ENCODE data around the gene ID3.
"Not testable (repeated sequence)": the region's sequence is repeated elsewhere in the genome, so short reads cannot be mapped to it uniquely, and the experiment has no call there.

ID3 gene

DNA sequence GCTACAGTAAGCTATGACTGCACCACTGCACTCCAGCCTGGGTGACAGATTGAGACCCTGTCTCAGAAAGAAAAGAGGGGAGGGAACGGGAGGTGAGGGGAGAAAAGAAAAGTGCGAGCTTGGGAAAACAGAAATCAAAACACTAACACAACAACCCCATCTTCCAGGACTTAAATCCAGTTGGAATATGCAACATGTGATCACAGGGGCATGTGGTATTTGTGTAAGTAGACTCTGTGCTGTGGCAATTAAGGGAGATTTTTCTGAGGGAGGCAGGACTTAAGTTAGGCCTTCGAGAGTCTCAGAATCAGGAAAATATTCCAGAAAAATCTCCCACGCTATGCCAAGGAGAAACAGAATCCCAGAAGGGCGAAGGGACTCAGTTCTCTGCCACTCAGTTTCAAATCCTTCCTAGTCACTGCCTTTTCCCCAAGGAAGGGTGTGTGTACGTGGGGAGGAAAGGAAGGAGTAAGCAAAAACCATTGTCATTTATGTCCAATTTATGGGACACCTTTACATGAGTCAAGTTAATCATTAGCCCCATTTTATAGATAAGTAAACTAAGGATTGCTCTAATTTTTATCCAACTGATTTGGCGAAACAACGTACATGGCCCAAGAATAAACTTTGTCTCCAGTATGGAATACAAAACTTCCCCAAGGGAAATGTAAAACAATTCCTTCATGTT lies 12.3 kb downstream of the ID3 start:
- no peak for DNase-seq

DNA sequence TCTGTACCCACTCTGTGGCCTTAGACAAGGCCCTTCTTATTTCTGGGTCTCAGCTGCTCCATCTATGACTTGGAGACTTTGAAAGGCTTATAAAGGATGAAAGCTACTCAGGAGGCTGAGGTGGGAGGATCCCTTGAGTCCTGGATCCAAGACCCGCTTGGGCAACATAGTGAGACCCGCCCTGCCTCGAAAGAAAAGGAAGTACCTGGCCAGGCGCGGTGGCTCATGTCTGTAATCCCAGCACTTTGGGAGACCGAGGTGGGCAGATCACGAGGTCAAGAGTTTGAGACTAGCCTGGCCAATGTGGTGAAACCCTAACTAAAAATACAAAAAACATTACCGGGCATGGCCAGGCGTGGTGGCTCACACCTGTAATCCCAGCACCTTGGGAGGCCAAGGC lies 13.4 kb downstream of the ID3 start:
- no peak for DNase-seq

DNA sequence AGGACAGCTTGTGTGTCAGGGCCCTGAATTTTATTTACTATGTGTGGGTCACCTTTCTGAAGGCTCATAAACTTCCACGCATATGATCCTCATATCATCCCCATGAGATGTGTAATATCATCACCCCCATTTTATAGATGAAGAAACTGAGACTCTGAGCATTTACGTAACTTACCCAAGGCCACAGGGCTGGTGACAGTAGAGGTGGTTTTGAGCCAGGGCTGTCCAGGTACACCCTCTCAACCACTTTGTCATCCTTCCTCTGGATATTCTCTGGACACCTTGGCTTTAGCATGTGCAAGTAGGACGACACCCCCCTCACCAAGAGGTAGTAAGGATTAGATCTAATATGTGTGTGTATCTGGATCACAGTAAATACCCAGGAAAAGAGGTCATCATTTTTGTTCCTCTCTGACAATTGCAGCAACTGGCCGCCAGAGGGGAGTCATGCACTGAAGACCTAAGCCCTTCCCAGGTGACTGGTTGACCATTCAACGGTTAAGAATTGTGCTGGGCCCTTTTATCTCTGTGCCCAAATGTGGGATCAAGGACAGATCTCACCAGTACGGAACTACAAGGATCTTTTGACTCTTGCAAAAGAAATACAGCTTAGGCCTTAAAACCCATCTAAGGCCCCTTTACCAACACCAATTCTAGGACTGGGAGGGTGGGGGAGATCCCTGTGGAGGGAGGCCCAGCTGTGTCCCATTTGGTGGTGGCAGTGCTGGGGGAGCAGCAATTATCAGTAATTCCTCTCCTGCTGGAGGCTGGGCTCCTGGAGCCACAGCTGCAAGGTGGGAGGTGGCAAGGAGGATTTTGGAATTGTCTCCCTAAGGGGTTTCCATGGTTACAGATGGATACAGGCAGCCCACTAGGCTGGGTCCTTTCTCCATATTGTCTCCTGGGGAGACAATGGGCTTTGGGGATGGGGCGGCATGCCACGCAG lies 14.6 kb downstream of the ID3 start:
- DNase-seq: no peak

DNA sequence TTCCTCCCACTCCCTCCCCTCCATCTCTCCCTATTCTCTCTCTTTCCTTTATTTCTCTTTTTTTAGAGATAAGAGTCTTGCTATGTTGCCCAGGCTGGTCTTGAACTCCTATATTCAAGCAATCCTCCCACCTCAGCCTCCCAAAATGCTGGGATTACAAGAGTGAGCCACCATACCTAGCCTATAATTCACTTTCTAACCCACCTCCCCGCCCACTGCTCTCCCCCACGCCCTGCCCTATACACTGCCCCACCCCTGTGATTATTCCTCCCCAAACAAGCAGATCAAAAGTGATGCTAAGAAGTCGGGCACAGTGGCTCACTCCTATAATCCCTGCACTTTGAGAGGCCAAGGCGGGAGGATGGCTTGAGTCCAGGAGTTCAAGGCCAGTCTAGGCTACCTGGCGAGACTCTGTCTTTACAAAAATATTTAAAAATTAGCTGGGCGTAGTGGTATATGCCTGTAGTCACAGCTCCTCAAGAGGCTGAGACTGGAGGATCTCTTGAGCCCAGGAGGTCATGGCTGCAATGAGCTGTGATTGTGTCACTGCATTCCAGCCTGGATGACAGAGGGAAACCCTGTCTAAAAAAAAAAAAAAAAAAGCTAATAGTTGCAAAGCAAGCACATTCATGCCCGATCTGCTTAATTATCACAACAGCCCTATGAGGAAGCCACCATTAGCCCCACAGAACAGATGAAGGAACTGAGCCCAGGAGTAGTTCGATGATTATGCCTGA lies 15.4 kb downstream of the ID3 start:
- DNase-seq: no peak

DNA sequence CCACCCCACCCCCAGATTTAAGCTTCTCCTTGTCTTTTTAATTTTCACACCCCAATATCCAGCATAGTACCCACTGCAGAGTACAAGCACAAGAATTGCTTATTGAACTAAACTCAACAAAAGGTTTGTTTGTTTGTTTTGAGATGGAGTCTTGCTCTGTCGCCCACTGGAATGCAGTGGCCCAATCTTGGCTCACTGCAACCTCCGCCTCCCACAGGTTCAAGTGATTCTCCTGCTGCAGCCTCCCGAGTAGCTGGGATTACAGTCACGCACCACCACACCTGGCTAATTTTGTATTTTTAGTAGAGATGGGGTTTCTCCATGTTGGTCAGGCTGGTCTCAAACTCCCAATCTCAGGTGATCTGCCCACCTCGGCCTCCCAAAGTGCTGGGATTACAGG lies 16.4 kb downstream of the ID3 start:
- not testable (repeated sequence) for DNase-seq

DNA sequence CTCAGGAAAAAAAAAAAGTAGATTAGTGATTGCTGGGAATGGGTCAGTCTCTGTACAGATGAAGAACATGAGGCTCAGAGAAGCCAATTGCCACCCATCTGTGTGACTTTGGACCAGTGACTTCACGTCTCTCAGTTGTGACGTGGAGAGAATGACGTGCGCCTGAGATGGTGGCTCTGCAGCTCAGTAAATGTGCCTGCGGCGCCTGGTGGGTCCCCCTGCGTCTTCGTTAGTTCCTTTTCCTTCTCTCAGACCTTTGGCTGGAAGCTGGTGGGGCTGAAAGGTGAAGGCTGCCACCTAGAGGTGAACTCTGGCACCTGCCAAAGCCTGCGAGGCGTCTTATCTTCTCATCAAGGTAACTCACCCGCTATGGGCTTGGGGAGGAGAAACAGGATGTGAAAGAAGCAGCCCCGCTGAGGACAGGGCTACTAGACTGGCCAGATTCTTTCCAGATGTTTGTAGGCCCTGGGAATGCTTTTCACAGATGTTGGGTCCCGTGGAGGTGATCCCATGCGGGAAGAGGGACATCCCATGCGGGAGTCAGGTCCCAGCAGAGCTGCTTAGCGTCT lies 19.5 kb downstream of the ID3 start:
- peak; percentile 84 for DNase-seq

DNA sequence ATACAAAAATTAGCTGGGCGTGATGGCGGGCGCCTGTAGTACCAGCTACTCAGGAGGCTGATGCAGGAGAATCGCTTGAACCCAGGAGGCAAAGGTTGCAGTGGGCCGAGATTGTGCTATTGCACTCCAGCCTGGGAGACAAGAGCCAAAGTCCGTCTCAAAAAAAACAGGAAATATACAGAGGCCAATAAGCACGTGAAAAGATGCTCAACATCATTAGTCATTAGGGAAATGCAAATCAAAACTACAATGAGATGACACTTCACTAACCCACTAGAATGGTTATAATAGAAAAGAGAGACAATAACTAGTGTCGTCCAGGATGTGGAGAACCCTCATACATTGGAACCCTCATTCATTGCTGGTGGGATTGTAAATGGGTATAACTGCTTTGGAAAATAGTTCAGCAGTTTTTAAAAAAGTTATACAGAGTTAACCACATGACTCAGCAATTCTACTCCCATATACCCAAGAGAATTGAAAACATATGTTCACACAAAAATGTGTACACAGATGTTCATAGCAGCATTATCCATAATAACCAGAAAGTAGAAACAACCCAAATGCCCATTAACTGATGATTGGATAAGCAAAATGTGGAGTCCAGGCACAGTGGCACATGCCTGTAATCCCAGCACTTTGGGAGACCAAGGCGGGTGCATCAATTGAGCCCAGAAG lies 21.9 kb downstream of the ID3 start:
- DNase-seq: no peak

DNA sequence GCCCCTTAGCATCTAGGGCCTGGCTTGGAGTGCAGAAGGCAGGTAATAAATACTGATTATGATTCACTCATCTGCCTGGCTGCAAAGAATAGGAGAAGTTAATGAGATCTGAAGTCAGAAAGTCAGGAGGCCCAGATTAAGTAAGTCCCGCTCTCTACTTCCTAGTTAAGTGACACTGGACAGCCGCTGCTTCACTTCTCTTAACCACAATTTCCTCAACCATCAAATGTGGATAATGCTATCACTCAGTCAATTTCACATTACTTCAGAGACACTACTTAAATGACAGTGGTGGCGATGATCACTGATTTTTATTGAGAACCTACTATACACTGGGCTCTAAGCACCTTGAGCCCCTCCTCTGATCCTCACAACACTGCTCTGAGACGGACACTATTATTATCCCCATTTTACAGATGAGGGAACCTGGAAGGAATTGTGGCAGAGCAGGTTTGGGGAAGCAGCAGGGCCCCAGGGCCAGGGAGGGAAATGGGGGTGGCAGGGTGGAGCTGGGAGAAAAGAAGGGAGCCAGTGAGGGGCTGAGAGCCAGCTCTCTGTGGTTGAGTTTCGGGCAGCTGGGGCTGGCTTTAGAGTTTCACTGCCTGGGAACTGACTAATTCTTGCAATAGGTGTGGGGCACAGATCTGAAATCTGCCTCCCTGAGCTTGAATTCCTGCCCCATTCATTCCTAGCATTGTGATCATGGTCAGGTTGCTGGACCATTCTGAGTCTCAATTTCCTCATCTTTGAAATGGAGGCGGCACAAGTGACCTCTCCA lies 25.9 kb downstream of the ID3 start:
- peak; percentile 72 for DNase-seq

DNA sequence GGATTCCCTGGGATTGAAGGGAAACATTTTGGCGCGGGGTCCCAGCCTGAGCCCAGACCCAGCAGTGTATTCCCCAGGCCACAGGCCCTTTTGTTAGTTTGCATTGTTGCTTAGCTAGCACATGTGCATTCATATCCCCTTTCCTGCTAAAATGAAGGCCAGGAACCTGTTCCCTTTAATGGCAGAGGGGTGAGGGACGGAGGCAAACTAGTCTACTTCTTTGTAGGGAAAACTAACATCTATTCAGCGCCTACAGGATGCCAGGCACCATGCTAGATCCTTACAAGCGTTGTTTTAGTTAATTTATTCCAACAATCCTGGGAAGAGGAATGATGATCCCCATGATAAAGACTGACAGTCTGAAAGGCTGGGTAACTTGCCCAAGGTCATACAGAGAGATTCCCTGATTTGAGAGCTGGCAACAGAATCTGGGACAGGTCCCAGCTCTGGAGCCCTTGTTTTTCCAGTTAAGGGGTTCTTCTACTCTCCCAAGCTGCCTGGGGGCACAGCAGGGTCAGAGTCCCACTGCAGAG lies 27.7 kb downstream of the ID3 start:
- no peak for DNase-seq

DNA sequence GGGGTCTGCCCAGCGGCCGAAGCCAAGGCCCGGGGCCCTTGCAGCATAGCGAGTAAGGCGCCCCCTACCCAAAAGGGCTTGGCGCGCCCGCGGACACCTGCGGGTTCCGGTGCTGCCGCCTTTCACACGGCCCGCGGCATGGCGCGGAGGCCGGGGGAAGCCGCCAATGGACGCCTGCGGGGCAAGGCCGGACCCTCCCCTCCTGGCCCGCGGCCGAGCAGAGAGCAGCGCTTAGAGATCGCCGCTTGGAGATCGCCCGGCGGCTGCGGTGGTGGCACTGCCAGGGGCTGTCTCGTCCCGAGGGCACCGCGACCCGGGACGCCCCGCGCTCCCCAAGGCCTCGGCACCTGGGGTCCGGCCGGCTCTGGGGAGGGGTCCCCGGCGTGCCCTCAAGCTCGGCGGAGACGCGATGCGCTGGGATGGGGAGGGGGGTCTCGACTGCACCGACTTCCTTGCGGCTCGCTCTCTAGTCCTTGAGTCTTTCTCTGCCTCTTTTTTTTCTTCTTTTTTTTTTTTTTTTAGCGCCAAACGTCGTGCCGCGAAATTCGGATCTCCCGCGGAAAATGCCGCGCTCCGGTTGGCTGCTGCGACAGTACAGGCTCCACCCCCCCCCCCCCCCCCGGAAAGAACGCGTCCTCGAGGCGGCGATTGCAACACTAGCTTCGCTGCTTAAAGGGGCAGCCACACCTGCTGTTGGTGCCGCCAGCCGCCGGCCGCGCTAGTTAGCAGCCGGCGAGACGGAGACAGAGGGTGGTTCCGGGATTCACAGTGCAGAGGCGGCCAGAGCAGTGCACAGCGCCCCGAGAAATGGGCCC lies 28.3 kb downstream of the ID3 start, which contains the start of gene E2F2:
E2F2 (minus strand) TSS at position 487 of the 815 bp plus-strand sequence; CDS start at position 47, 440 bp downstream.
- DNase-seq: peak; percentile 73

DNA sequence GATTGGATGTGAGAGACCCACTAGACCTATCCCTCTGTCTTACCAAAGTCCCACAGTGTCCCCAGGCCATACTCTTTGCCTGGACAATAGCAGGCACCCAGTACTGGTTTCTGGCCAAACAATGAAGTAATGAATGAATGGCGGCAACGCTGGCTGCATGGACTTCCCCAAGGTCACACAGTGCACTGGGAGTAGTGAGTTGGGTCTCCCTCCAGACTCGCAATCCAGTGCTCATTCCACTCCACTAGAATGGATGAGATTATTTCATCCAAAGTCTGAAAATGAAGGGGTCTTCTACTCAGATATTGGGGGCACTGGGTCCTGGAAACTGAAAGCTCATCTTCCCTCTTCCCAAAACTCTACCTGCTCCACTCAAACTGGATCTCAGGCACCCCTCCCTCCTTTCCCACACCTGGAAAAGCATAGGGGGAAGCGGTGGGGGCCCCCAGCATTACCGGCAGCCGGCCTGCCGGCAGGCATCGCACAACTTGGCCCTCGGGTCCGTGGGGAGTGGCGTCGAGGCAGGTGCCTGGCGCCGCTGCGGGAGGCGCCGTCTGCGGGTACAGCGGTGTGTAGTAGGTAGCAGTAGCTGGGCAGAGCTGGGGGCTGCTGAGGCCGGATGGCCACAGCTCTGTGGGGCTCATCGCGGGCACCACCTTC lies 29.1 kb downstream of the ID3 start:
- no peak for DNase-seq

DNA sequence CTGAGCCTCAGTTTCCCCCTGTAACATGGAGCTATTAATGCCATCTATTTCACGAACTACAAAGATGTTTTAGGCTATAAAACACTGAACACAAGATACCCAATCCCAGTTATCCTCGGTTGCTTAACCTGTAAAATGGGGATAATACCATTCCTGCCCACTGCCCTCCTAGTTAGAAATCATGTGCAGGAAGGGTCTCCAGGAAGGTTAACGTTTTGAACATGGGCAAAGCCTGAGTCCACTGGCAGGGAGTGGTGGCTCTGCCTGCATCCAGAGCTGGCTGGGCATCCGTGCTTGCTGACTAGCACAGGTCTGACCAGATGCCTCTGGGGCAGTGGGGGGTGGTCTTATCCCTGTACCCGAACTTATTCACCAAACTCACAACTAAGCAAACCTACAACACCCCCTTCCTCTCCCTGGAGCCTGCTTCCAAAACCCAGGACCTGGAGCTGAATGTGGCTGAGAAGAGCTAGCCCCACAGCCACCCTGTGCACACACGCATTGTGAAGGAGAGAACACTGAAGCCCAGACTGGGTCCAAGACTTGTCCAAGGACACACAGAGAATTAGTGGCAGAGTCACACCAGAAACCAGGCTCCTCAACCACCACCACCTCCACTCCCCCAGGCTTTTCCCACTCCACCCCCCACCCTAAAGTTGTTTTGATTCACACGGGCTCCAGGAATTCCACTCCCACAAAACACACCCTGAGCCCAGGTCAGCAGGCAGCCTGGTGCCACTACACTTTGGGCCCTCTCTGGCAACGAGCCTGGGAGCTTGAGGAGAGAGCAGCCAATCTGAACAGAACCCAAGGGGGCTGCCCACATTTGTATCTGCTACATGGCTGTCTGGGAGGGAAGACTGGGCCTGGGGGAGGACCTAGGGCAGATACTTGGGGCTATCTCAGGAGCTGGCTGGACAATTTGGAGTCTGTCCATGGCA lies 29.9 kb downstream of the ID3 start:
- DNase-seq: no peak

DNA sequence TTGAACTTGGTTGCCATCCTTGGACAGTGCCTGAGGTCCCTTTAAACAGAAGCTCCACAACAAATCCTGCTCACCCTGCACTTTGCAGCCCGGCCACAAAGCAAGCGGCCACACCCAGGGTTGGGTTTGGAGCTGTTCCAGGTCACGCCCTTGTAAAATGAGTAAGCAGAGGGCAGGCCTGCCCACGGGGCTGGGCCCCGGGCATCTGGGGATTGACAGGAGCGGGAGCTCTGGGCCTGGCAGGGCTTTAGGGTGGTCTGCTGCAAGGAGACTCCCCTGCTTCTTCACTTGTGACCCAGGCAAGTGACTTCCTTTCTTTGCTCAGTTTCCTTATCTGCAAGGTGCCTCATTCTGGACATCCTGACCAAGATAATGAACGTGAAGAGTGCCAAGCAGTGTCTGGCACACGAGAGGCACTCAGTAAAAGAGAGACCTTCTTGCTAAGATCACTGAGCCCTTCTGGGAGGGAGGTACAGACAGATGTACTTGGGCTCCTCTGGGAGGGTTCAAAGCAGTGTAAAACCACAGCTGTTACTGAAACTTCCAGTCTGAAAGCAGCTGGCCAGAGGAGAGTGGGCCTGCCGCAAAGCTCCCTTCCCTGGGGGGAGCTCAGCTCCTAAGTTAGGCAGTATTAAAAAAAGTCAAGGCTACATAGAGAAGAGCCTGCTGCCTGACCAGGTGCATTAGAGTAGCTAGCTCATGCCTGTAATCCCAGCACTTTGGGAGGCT lies 30.9 kb downstream of the ID3 start:
- DNase-seq: peak; percentile 71

DNA sequence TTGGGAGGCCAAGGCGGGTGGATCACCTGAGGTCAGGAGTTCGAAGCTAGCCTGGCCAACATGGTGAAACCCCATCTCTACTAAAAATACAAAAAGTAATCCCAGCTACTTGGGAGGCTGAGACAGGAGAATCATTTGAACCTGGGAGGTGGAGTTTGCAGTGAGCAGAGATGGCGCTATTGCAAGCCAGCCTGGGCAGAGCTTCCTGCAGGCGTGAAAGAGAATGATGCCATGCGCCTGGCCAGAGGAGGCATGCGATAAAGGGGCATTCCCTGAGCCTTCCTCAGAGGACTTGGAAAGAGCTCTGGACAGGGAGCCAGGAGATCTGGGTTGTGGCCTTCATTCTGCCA lies 31.4 kb downstream of the ID3 start:
- DNase-seq: no peak

DNA sequence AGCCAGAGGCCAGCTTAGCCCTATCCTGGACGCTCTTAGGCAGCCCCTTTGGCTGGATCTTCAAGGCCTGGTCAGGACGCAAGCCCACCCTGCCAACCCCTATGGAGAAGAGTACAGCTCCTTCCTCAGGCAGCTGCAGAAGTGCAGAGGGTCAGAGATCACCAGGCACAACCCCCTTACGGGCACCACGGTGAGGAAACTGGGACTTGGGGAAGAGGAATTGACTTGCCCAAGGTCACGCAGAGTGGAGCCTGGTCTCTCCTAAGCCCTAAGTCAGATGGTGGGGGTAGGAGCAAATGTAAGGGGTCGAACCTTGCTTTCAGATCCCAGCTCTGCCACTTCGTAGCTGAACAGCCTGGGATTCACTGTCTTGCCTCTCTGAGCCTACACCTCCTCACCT lies 31.9 kb downstream of the ID3 start:
- no peak for DNase-seq

DNA sequence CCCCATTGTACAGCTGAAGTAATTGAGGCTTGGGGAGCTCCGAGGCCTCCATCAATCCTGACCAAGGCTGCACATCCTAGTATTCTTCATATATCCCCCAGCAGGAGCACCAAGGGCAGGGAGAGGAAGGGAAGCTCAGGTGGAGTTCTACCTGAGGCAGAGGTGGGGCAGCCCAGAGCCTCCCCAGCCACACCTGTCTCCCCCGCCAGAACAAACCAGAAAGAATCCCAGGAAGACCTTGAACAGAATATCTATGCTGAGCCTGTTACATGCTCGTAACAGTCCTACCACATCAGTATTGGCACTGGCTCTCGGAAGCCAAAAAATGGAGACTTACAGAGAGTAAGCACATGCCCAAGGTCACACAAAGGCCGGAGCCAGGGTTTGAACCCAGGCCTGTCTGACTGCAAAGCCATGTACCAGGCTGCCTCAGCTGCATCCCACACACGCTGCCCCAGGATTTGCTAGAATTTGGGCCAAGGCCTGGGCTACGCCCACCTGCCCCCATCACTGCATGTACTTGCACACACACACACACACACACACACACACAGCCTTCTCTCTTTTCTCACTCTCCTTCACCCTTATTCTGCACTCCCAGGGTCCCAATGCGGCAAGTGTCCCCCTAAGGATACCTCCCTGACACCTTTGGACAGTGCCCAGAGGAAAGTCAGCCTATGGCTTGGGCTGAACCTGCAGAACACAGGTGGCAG lies 32.8 kb downstream of the ID3 start:
- DNase-seq: no peak

DNA sequence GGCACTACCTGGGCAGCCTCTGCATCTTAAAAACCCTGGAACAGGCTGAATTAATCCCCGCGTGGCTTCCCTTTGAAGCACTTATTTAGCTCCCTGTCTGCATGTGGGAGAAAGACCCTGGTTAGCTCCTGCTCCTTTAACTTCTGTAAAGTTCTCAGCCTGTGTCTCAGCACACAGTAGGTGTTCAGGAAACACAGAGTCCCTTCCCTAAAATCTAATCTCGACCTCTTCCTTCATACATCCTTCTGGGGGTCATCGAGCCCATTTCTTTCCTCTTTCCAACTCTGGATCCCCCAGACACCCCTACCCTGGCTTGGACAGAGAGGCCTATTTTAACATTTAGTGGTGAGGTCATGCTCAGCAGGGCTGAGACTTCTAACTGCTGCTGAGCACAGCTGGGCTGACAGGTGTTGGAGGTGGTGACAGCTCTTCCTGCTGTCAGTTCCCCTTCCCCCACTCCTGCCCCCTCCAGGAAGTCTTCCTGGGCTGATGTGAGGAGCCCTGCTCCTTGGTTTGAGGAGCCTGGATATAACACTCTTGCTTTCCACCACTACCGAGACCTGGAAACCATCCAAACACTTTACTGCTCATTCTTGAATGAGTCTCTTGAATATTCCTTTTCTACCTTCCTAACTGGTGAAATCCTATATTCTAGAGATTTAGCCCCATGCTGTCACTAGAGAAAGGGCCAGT lies 33.6 kb downstream of the ID3 start:
- DNase-seq: peak; percentile 2
